GM12891 (cell line): ENCODE results near the gene PTPRU.

Source experiments
- DNase-seq: peaks from one replicate; pipeline ENCODE4 v3.0.0; 2011; ENCODE audit warnings: low spot score; ENCODE audit not compliant: insufficient read length
- FAIRE-seq: peaks from 2 replicates; lab custom pipeline; 2011; peaks lifted over from hg19 to GRCh38; lab: Jason Lieb, UNC
- PAX5 ChIP-seq: IDR thresholded peaks from 2 replicates; pipeline ENCODE4 v1.6.1; 2011; ENCODE audit warnings: low read length, moderate library complexity, mild to moderate bottlenecking; ENCODE audit not compliant: insufficient read depth, severe bottlenecking
- POLR2A ChIP-seq: IDR thresholded peaks from 2 replicates; pipeline ENCODE4 v1.6.1; 2011; ENCODE audit warnings: low read depth, low read length, control low read depth
- POLR2AphosphoS5 ChIP-seq: IDR thresholded peaks from 2 replicates; pipeline ENCODE4 v1.6.1; 2011; ENCODE audit warnings: low read depth, low read length, control low read depth
- POU2F2 ChIP-seq: IDR thresholded peaks from 2 replicates; pipeline ENCODE4 v1.6.1; 2011; ENCODE audit warnings: low read depth, mild to moderate bottlenecking, control low read depth, low read length, moderate library complexity
- SPI1 ChIP-seq: IDR thresholded peaks from 2 replicates; pipeline ENCODE4 v1.6.1; 2011; ENCODE audit warnings: low read depth, low read length, control low read depth
- TAF1 ChIP-seq: IDR thresholded peaks from 2 replicates; pipeline ENCODE4 v1.6.1; 2011; ENCODE audit warnings: low read depth, low read length, control low read depth

The PTPRU gene

GRCh38 chr1:29259802-29260441 lies 23.6 kb downstream of the PTPRU start:
- FAIRE-seq (no peak), DNase-seq (no peak)

GRCh38 chr1:29260531-29260930 lies 24.2 kb downstream of the PTPRU start:
- FAIRE-seq (no peak), DNase-seq (no peak)
- TF ChIP-seq TAF1 (no peak), POLR2A (no peak), POU2F2 (no peak), POLR2AphosphoS5 (no peak), PAX5 (no peak), SPI1 (no peak)

More at GRCh38 chr1:29259802-29260441, 23.6 kb downstream of the PTPRU start:
- TF ChIP-seq POU2F2, result no peak
- TF ChIP-seq POLR2AphosphoS5, result no peak
- TF ChIP-seq PAX5, result no peak
- no peak for TF ChIP-seq POLR2A
- no peak for TF ChIP-seq SPI1
- no peak for TF ChIP-seq TAF1

DNA sequence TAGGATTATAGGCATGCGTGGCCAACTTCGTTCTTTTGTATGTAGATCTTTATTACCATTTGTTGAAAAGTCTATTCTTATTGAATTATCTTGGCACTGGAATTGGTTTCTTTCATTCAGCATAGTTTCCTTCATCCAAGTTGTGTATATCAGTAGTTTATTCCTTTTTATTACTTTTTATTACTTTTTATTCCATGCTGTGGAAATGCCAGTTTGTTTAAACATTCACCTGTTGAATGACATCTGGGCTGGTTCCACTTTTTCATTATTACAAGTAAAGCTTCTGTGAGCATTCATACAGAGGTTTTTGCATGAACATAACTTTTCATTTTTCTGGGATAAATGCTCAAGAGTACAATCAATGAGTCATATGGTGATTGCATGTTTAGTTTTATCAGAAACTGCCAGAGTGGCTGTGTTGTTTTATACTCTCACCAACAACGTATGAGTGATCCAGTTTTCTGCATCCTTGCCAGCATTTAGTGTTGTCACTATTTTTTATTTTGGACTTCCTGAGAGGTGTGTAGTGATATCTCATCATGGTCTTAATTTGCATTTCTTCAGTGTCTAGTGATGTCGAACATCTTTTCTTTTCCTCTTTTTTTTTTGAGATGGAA lies 28.6 kb downstream of the PTPRU start:
- FAIRE-seq (no peak), DNase-seq (no peak)
- TF ChIP-seq POLR2A (no peak), POLR2AphosphoS5 (no peak), TAF1 (no peak)

GRCh38 chr1:29266912-29267311 lies 30.6 kb downstream of the PTPRU start:
- no peak for TF ChIP-seq POLR2A
- TF ChIP-seq POU2F2, result no peak
- no peak for TF ChIP-seq SPI1
- TF ChIP-seq POLR2AphosphoS5, result no peak
- TF ChIP-seq TAF1, result no peak
- TF ChIP-seq PAX5, result no peak
- no peak for FAIRE-seq
- DNase-seq, result no peak

GRCh38 chr1:29267321-29268070 lies 31.2 kb downstream of the PTPRU start:
- no peak for FAIRE-seq
- TF ChIP-seq POLR2AphosphoS5 (no peak), PAX5 (no peak), SPI1 (no peak), TAF1 (no peak), POLR2A (no peak), POU2F2 (no peak)
- DNase-seq, result no peak

GRCh38 chr1:29269382-29269781 lies 33.1 kb downstream of the PTPRU start:
- TF ChIP-seq SPI1, result no peak
- TF ChIP-seq POLR2AphosphoS5, result no peak
- TF ChIP-seq PAX5, result no peak
- TF ChIP-seq POLR2A, result no peak
- no peak for TF ChIP-seq POU2F2
- no peak for TF ChIP-seq TAF1
- DNase-seq, result no peak
- FAIRE-seq, result no peak

DNA sequence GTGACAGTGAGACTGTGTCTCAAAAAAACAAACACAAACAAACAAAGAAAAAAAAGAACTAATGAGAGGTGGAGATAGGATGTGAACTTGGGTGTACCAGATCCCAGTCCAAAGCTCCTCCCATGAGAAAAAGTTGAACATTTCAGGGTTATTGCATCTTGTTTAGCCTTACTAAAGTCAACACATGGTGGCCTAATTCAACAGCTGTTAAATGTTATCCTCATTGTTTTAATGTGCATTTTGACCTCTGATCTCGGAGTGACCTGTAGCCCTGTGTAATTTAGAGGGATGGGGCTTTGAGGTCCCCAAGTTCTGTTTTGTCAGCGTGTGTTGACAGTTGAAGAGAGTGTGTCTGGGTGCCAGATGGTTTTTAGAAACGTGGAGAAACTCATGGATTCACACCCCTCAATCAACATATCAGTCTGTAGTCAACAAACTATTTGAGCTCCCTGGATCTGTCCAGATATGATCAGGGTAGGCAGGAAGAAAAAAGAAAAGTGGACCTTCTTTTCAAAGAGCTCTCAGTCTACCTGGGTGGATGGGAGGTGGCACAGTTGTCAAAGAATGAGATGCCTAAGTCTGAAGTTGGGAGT lies 34.7 kb downstream of the PTPRU start:
- no peak for TF ChIP-seq POU2F2
- no peak for TF ChIP-seq TAF1
- no peak for TF ChIP-seq POLR2AphosphoS5
- TF ChIP-seq SPI1, result no peak
- no peak for TF ChIP-seq PAX5
- TF ChIP-seq POLR2A, result no peak
- FAIRE-seq (no peak), DNase-seq (no peak)

DNA sequence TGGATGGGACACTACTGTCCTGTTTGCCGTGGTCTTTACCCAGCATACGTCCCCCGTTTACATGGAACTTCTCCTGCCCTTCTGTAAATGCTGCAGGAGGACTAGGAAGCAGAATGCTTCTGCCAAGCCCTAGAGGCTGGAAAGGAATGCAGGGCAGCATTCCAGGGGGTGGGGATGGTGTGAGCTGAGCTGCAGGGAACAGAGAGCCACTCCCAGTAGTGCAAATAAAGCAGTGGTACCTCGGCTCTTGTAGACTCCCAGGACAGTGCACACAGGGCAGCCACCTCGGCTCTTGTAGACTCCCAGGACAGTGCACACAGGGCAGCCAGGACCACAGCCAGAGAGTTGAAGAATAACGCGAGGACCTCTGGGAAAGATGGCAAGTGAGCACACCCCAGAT lies 35.4 kb downstream of the PTPRU start:
- FAIRE-seq (no peak), DNase-seq (no peak)
- TF ChIP-seq POU2F2 (no peak), POLR2A (no peak), PAX5 (no peak), POLR2AphosphoS5 (no peak), SPI1 (no peak), TAF1 (no peak)

DNA sequence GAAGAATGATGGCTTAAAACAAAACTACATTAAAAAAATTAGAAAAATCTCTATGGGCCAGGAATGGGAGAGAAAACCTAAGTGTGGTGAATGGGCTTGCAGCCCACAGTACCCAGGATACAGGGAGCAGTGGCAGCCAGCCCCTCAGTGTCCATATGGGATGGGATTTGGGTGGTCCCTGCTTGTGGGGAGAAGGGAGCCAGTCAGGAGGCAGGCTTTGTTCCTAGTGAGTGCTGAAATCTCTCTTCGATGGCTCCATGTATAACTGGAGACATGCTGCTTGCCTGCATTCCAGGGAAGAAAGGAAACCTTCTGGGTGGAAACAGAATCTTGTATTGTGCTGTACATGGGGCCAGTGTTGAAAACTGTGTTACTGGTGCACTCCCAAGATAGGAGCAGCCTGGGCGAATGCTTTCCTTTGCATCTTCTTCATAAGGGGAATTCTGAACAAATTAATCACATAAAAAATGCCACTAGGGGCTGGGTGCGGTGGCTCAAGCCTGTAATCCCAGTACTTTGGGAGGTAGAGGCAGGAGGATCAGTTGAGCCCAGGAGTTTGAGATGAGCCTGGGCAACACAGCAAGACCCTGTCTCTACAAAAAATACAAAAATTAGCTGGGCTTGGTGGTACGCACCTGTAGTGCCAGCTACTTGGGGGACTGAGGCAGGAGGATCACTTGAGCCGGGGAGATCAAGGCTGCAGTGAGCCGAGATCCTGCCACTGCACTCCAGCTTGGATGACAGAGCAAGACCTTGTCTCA lies 36.0 kb downstream of the PTPRU start:
- no peak for TF ChIP-seq PAX5
- TF ChIP-seq POLR2AphosphoS5, result no peak
- no peak for TF ChIP-seq POU2F2
- no peak for TF ChIP-seq POLR2A
- no peak for TF ChIP-seq TAF1
- no peak for TF ChIP-seq SPI1
- FAIRE-seq, result no peak
- DNase-seq, result no peak
